ENCODE measurements around the gene NPIPB5. TPM values are rescaled to one million over a fixed set of nuclear protein-coding genes. Genes with fewer than 3 reads are reported as not detected.
"Not testable (repeated sequence)": the region's sequence is repeated elsewhere in the genome, so short reads cannot be mapped to it uniquely, and the experiment has no call there.

Gene NPIPB5
- polyA plus RNA-seq, result 199 TPM
- long read RNA-seq, donor 1, partial matches to known transcripts, result 9 of 11 reads
- long read RNA-seq, donor 1, other reads (novel, unspliced or antisense), result 0 of 11 reads
- long read RNA-seq, donor 2, partial matches to known transcripts, result 7 of 14 reads
- long read RNA-seq, donor 2, other reads (novel, unspliced or antisense), result 0 of 14 reads
- long read RNA-seq, donor 3, result 0 reads
- long read RNA-seq, donor 4, partial matches to known transcripts, result 0 of 1 reads
- long read RNA-seq, donor 4, other reads (novel, unspliced or antisense), result 0 of 1 reads
- long read RNA-seq, donor 5, result 0 reads
- long read RNA-seq, donor 6, partial matches to known transcripts, result 11 of 17 reads
- long read RNA-seq, donor 6, other reads (novel, unspliced or antisense), result 0 of 17 reads
- long read RNA-seq, donor 7, partial matches to known transcripts, result 0 of 4 reads
- long read RNA-seq, donor 7, other reads (novel, unspliced or antisense), result 0 of 4 reads
- long read RNA-seq, donor 8, partial matches to known transcripts, result 0 of 5 reads
- long read RNA-seq, donor 8, other reads (novel, unspliced or antisense), result 0 of 5 reads
- long read RNA-seq, donor 9, result 0 reads
- long read RNA-seq, donor 10, partial matches to known transcripts, result 0 of 3 reads
- long read RNA-seq, donor 10, other reads (novel, unspliced or antisense), result 0 of 3 reads
- long read RNA-seq, donor 11, partial matches to known transcripts, result 10 of 12 reads
- long read RNA-seq, donor 11, other reads (novel, unspliced or antisense), result 0 of 12 reads

GRCh38 chr16:22510591-22510990 lies at the start of gene NPIPB5:
Gene NPIPB5, plus strand, starts transcription at chr16:22510891. Its CDS starts 2,911 bp downstream, at chr16:22513802.
- not testable (repeated sequence) for H3K4me3 ChIP-seq (ENCODE audit: low read length); H3K4me1 ChIP-seq (ENCODE audit: control insufficient read depth, insufficient read depth, low read length); DNase-seq; H3K9me3 ChIP-seq (ENCODE audit: control insufficient read depth, low read depth, low read length); H3K36me3 ChIP-seq (ENCODE audit: control insufficient read depth, insufficient read depth, low read length); H3K27me3 ChIP-seq (ENCODE audit: control insufficient read depth, insufficient read depth, low read length); H3K27ac ChIP-seq (ENCODE audit: low read length)
- no CpG with 5 or more reads among the region's 4 CpGs for WGBS (ENCODE audit: insufficient coverage, low lambda C conversion rate)

- not testable (repeated sequence) for H3K36me3 ChIP-seq (ENCODE audit: control insufficient read depth, insufficient read depth, low read length); H3K27me3 ChIP-seq (ENCODE audit: control insufficient read depth, insufficient read depth, low read length); H3K4me1 ChIP-seq (ENCODE audit: control insufficient read depth, insufficient read depth, low read length); H3K9me3 ChIP-seq (ENCODE audit: control insufficient read depth, low read depth, low read length); H3K4me3 ChIP-seq (ENCODE audit: low read length); DNase-seq; H3K27ac ChIP-seq (ENCODE audit: low read length)
- no CpG with 5 or more reads among the region's 6 CpGs for WGBS (ENCODE audit: insufficient coverage, low lambda C conversion rate)
These were observed 41.8 kb upstream of the NPIPB5 start for GRCh38 chr16:22468846-22469245.

- H3K9me3 ChIP-seq (ENCODE audit: control insufficient read depth, low read depth, low read length); H3K27me3 ChIP-seq (ENCODE audit: control insufficient read depth, insufficient read depth, low read length); H3K27ac ChIP-seq (ENCODE audit: low read length); DNase-seq; H3K4me3 ChIP-seq (ENCODE audit: low read length); H3K4me1 ChIP-seq (ENCODE audit: control insufficient read depth, insufficient read depth, low read length); H3K36me3 ChIP-seq (ENCODE audit: control insufficient read depth, insufficient read depth, low read length): not testable (repeated sequence)
- no CpG with 5 or more reads among the region's 4 CpGs for WGBS (ENCODE audit: insufficient coverage, low lambda C conversion rate)
These were observed 27.3 kb downstream of the NPIPB5 start for GRCh38 chr16:22537996-22538395.

- H3K27me3 ChIP-seq (ENCODE audit: control insufficient read depth, insufficient read depth, low read length); H3K36me3 ChIP-seq (ENCODE audit: control insufficient read depth, insufficient read depth, low read length); H3K27ac ChIP-seq (ENCODE audit: low read length); H3K4me3 ChIP-seq (ENCODE audit: low read length); DNase-seq; H3K4me1 ChIP-seq (ENCODE audit: control insufficient read depth, insufficient read depth, low read length); H3K9me3 ChIP-seq (ENCODE audit: control insufficient read depth, low read depth, low read length): not testable (repeated sequence)
- WGBS (ENCODE audit: insufficient coverage, low lambda C conversion rate), result no CpG with 5 or more reads among the region's 2 CpGs
These were observed 34.1 kb downstream of the NPIPB5 start for GRCh38 chr16:22544809-22545208.

- no CpG with 5 or more reads among the region's 2 CpGs for WGBS (ENCODE audit: insufficient coverage, low lambda C conversion rate)
- not testable (repeated sequence) for H3K9me3 ChIP-seq (ENCODE audit: control insufficient read depth, low read depth, low read length); H3K4me3 ChIP-seq (ENCODE audit: low read length); H3K27ac ChIP-seq (ENCODE audit: low read length); H3K4me1 ChIP-seq (ENCODE audit: control insufficient read depth, insufficient read depth, low read length); DNase-seq; H3K36me3 ChIP-seq (ENCODE audit: control insufficient read depth, insufficient read depth, low read length); H3K27me3 ChIP-seq (ENCODE audit: control insufficient read depth, insufficient read depth, low read length)
These were observed 35.9 kb downstream of the NPIPB5 start for GRCh38 chr16:22546630-22547029.

- H3K27ac ChIP-seq (ENCODE audit: low read length); DNase-seq; H3K36me3 ChIP-seq (ENCODE audit: control insufficient read depth, insufficient read depth, low read length); H3K9me3 ChIP-seq (ENCODE audit: control insufficient read depth, low read depth, low read length); H3K4me1 ChIP-seq (ENCODE audit: control insufficient read depth, insufficient read depth, low read length); H3K27me3 ChIP-seq (ENCODE audit: control insufficient read depth, insufficient read depth, low read length); H3K4me3 ChIP-seq (ENCODE audit: low read length): not testable (repeated sequence)
- WGBS (ENCODE audit: insufficient coverage, low lambda C conversion rate), result no CpG with 5 or more reads among the region's 2 CpGs
These were observed 36.6 kb downstream of the NPIPB5 start for GRCh38 chr16:22547170-22547765.

GRCh38 chr16:22549853-22550252 lies 39.2 kb downstream of the NPIPB5 start:
- H3K27me3 ChIP-seq (ENCODE audit: control insufficient read depth, insufficient read depth, low read length); DNase-seq; H3K27ac ChIP-seq (ENCODE audit: low read length); H3K4me3 ChIP-seq (ENCODE audit: low read length); H3K4me1 ChIP-seq (ENCODE audit: control insufficient read depth, insufficient read depth, low read length); H3K36me3 ChIP-seq (ENCODE audit: control insufficient read depth, insufficient read depth, low read length); H3K9me3 ChIP-seq (ENCODE audit: control insufficient read depth, low read depth, low read length): not testable (repeated sequence)
- no CpG with 5 or more reads among the region's 6 CpGs for WGBS (ENCODE audit: insufficient coverage, low lambda C conversion rate)

- not testable (repeated sequence) for H3K36me3 ChIP-seq (ENCODE audit: control insufficient read depth, insufficient read depth, low read length); DNase-seq; H3K4me3 ChIP-seq (ENCODE audit: low read length); H3K27ac ChIP-seq (ENCODE audit: low read length); H3K4me1 ChIP-seq (ENCODE audit: control insufficient read depth, insufficient read depth, low read length); H3K9me3 ChIP-seq (ENCODE audit: control insufficient read depth, low read depth, low read length); H3K27me3 ChIP-seq (ENCODE audit: control insufficient read depth, insufficient read depth, low read length)
- WGBS (ENCODE audit: insufficient coverage, low lambda C conversion rate), result no CpG with 5 or more reads among the region's 10 CpGs
These were observed 40.5 kb downstream of the NPIPB5 start for GRCh38 chr16:22551143-22551542.

- H3K27me3 ChIP-seq (ENCODE audit: control insufficient read depth, insufficient read depth, low read length); H3K9me3 ChIP-seq (ENCODE audit: control insufficient read depth, low read depth, low read length); H3K36me3 ChIP-seq (ENCODE audit: control insufficient read depth, insufficient read depth, low read length); H3K4me3 ChIP-seq (ENCODE audit: low read length); DNase-seq; H3K4me1 ChIP-seq (ENCODE audit: control insufficient read depth, insufficient read depth, low read length); H3K27ac ChIP-seq (ENCODE audit: low read length): not testable (repeated sequence)
- 100% methylated on average over 1 of the region's 5 CpGs for WGBS (ENCODE audit: insufficient coverage, low lambda C conversion rate)
These were observed 41.0 kb downstream of the NPIPB5 start for GRCh38 chr16:22551651-22552050.

GRCh38 chr16:22556759-22557158 lies 46.1 kb downstream of the NPIPB5 start:
- H3K4me1 ChIP-seq (ENCODE audit: control insufficient read depth, insufficient read depth, low read length); H3K4me3 ChIP-seq (ENCODE audit: low read length); DNase-seq; H3K27me3 ChIP-seq (ENCODE audit: control insufficient read depth, insufficient read depth, low read length); H3K9me3 ChIP-seq (ENCODE audit: control insufficient read depth, low read depth, low read length); H3K36me3 ChIP-seq (ENCODE audit: control insufficient read depth, insufficient read depth, low read length); H3K27ac ChIP-seq (ENCODE audit: low read length): not testable (repeated sequence)
- WGBS (ENCODE audit: insufficient coverage, low lambda C conversion rate), result no CpG with 5 or more reads among the region's 7 CpGs
